WTC11 (cell line): Measurements from ENCODE around the gene KLF11. TPM values are rescaled to one million over a fixed set of nuclear protein-coding genes. Genes with fewer than 3 reads are reported as not detected.

ENCODE experiments used
- ATAC-seq: fragments of 200-7000 bp; cut with Tn5 transposase; 2 replicates; pipeline ENCODE4 v1.10.0; 2021; ENCODE audit warnings: mild to moderate bottlenecking, moderate library complexity
- CTCF ChIA-PET: fragments of 300-600 bp; sonication (Branson Sonifier 250); formaldehyde crosslinking; loops from one replicate; lab custom pipeline; 2021; ENCODE audit warnings: antibody characterized with exemption; lab: Charles Lee
- POLR2A ChIA-PET: fragments of 350-600 bp; sonication (Branson Sonifier 250); formaldehyde crosslinking; loops from one replicate; lab custom pipeline; 2021; ENCODE audit warnings: antibody characterized with exemption; lab: Charles Lee
- DNase-seq: peaks from one replicate; pipeline ENCODE4 v3.0.0; 2021; ENCODE audit warnings: low spot score
- H3K27ac Mint-ChIP-seq: 2 replicates; pipeline ENCODE4 v1.8.0; 2021; ENCODE audit warnings: mixed read lengths
- H3K27me3 Mint-ChIP-seq: 2 replicates; pipeline ENCODE4 v1.8.0; 2021; ENCODE audit warnings: low read depth, mild to moderate bottlenecking, moderate library complexity, mixed read lengths
- H3K36me3 Mint-ChIP-seq: 2 replicates; pipeline ENCODE4 v1.8.0; 2021; ENCODE audit warnings: mixed read lengths
- H3K4me1 Mint-ChIP-seq: 2 replicates; pipeline ENCODE4 v1.8.0; 2022; ENCODE audit warnings: mixed read lengths
- H3K4me3 Mint-ChIP-seq: 2 replicates; pipeline ENCODE4 v1.8.0; 2021; ENCODE audit warnings: mild to moderate bottlenecking, moderate library complexity, mixed read lengths
- H3K9me3 Mint-ChIP-seq: 2 replicates; pipeline ENCODE4 v1.8.0; 2021; ENCODE audit warnings: mixed read lengths
- CDX4 ChIP-seq: fragments of 250-450 bp; sonication (Bioruptor Pico); IDR thresholded peaks from 2 replicates; pipeline ENCODE4 v1.9.0; 2021; ENCODE audit warnings: moderate library complexity, mild to moderate bottlenecking, inconsistent platforms, borderline replicate concordance
- ESRRA ChIP-seq: sonication (generic); formaldehyde crosslinking; IDR thresholded peaks from 2 replicates; pipeline ENCODE4 v1.8.1; 2022; ENCODE audit warnings: mild to moderate bottlenecking, missing genetic modification reagents, borderline replicate concordance
- FOXJ3 ChIP-seq: sonication (generic); formaldehyde crosslinking; IDR thresholded peaks from 2 replicates; pipeline ENCODE4 v1.9.0; 2021; ENCODE audit warnings: missing genetic modification reagents, mild to moderate bottlenecking, borderline replicate concordance
- GABPB1 ChIP-seq: sonication (generic); formaldehyde crosslinking; IDR thresholded peaks from 2 replicates; pipeline ENCODE4 v1.8.1; 2023; ENCODE audit warnings: mild to moderate bottlenecking, missing genetic modification reagents
- GRHL2 ChIP-seq: fragments of 250-450 bp; sonication (Bioruptor Pico); IDR thresholded peaks from 2 replicates; pipeline ENCODE4 v1.8.0; 2022; ENCODE audit warnings: mild to moderate bottlenecking, moderate library complexity; ENCODE audit not compliant: insufficient replicate concordance, severe bottlenecking
- IRF1 ChIP-seq: sonication (generic); formaldehyde crosslinking; IDR thresholded peaks from 2 replicates; pipeline ENCODE4 v1.8.0; 2023; ENCODE audit warnings: missing genetic modification reagents
- NFE2L1 ChIP-seq: sonication (generic); formaldehyde crosslinking; IDR thresholded peaks from 2 replicates; pipeline ENCODE4 v1.8.1; 2023; ENCODE audit warnings: missing genetic modification reagents
- NR1H2 ChIP-seq: sonication (generic); formaldehyde crosslinking; IDR thresholded peaks from 2 replicates; pipeline ENCODE4 v1.9.0; 2021; ENCODE audit warnings: mild to moderate bottlenecking, moderate library complexity, missing genetic modification reagents
- NR3C1 ChIP-seq: sonication (generic); formaldehyde crosslinking; conservative IDR thresholded peaks from 2 replicates; pipeline ENCODE4 v1.8.1; 2023; ENCODE audit warnings: low read depth, mild to moderate bottlenecking, missing genetic modification reagents
- RORB ChIP-seq: fragments of 250-450 bp; sonication (Bioruptor Pico); IDR thresholded peaks from 2 replicates; pipeline ENCODE4 v1.9.0; 2021; ENCODE audit warnings: mild to moderate bottlenecking
- TEAD4 ChIP-seq: sonication (generic); formaldehyde crosslinking; IDR thresholded peaks from 2 replicates; pipeline ENCODE4 v1.8.0; 2022; ENCODE audit warnings: mild to moderate bottlenecking, missing genetic modification reagents
- TP53 ChIP-seq: sonication (generic); formaldehyde crosslinking; IDR thresholded peaks from 2 replicates; pipeline ENCODE4 v1.8.1; 2023; ENCODE audit warnings: mild to moderate bottlenecking, missing genetic modification reagents
- ZBTB21 ChIP-seq: sonication (generic); formaldehyde crosslinking; IDR thresholded peaks from 2 replicates; pipeline ENCODE4 v1.8.1; 2023; ENCODE audit warnings: mild to moderate bottlenecking, missing genetic modification reagents, borderline replicate concordance
- ZMAT4 ChIP-seq: fragments of 250-450 bp; sonication (Bioruptor Pico); IDR thresholded peaks from 2 replicates; pipeline ENCODE4 v1.9.0; 2021; ENCODE audit warnings: mild to moderate bottlenecking
- ZNF121 ChIP-seq: sonication (generic); formaldehyde crosslinking; IDR thresholded peaks from 2 replicates; pipeline ENCODE4 v1.8.0; 2023; ENCODE audit warnings: missing genetic modification reagents
- ZNF219 ChIP-seq: sonication (generic); formaldehyde crosslinking; IDR thresholded peaks from 2 replicates; pipeline ENCODE4 v1.8.0; 2023; ENCODE audit warnings: missing genetic modification reagents, mild to moderate bottlenecking, borderline replicate concordance
- ZNF263 ChIP-seq: sonication (generic); formaldehyde crosslinking; IDR thresholded peaks from 2 replicates; pipeline ENCODE4 v1.8.1; 2022; ENCODE audit warnings: low read depth, mild to moderate bottlenecking, moderate library complexity, missing genetic modification reagents
- ZNF396 ChIP-seq: fragments of 250-450 bp; sonication (Bioruptor Pico); IDR thresholded peaks from 2 replicates; pipeline ENCODE4 v1.8.0; 2021; ENCODE audit warnings: mild to moderate bottlenecking, moderate library complexity, borderline replicate concordance
- ZNF416 ChIP-seq: fragments of 250-450 bp; sonication (Bioruptor Pico); IDR thresholded peaks from 2 replicates; pipeline ENCODE4 v1.9.0; 2021; ENCODE audit warnings: mild to moderate bottlenecking, inconsistent platforms
- ZNF423 ChIP-seq: fragments of 250-450 bp; sonication (Bioruptor Pico); IDR thresholded peaks from 2 replicates; pipeline ENCODE4 v2.1.2; 2022; ENCODE audit warnings: mild to moderate bottlenecking, moderate library complexity
- total RNA-seq: library from RNA; stranded (reverse); gene quantifications from 3 replicates; pipeline ENCODE4 v1.2.3, GENCODE V29; 2021
- TF ChIP-seq, protein P1 (sequence below): sonication (generic); formaldehyde crosslinking; IDR thresholded peaks from 2 replicates; pipeline ENCODE4 v1.8.1; 2023; ENCODE audit warnings: mild to moderate bottlenecking, missing genetic modification reagents
- TF ChIP-seq, protein P2 (sequence below): fragments of 250-450 bp; sonication (Bioruptor Pico); IDR thresholded peaks from 2 replicates; pipeline ENCODE4 v1.9.0; 2021; ENCODE audit warnings: mild to moderate bottlenecking
- TF ChIP-seq, protein P3 (sequence below): sonication (generic); formaldehyde crosslinking; IDR thresholded peaks from 2 replicates; pipeline ENCODE4 v1.8.0; 2022; ENCODE audit warnings: mild to moderate bottlenecking, missing genetic modification reagents

Gene KLF11
- total RNA-seq, 1 experiment from 2014 or later = 8.8 TPM

- DNase-seq = no peak
- H3K27ac Mint-ChIP-seq = no peak overlapping the region; the same call in 1 of the 2 replicates
- TF ChIP-seq TP53 (CRISPR knock-in tag) (no peak), ZBTB21 (CRISPR knock-in tag) (no peak), ESRRA (CRISPR knock-in tag) (no peak), ZNF423 (no peak)
- TF ChIP-seq, protein P1, sequence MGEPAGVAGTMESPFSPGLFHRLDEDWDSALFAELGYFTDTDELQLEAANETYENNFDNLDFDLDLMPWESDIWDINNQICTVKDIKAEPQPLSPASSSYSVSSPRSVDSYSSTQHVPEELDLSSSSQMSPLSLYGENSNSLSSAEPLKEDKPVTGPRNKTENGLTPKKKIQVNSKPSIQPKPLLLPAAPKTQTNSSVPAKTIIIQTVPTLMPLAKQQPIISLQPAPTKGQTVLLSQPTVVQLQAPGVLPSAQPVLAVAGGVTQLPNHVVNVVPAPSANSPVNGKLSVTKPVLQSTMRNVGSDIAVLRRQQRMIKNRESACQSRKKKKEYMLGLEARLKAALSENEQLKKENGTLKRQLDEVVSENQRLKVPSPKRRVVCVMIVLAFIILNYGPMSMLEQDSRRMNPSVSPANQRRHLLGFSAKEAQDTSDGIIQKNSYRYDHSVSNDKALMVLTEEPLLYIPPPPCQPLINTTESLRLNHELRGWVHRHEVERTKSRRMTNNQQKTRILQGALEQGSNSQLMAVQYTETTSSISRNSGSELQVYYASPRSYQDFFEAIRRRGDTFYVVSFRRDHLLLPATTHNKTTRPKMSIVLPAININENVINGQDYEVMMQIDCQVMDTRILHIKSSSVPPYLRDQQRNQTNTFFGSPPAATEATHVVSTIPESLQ (CRISPR knock-in tag) = no peak
- CTCF ChIA-PET = interaction anchor here (2.0 to 3.8 kb wide), 2 partner anchors 12 to 76 kb away, joined by 6 to 22 read pairs; no protein-coding TSS in a partner anchor
- POLR2A ChIA-PET = no interaction called here
- no peaks in the 10 kb centered on the region for H3K9me3 Mint-ChIP-seq
- H3K36me3 Mint-ChIP-seq = no peaks in the 10 kb centered on the region
- ATAC-seq = no peak
- no peaks in the 10 kb centered on the region for H3K27me3 Mint-ChIP-seq
- peaks cover 7% of the 10 kb centered on the region for H3K4me1 Mint-ChIP-seq
- no peak overlapping the region for H3K4me3 Mint-ChIP-seq
Measured at GRCh38 chr2:9996321-9996720, 47.0 kb upstream of the KLF11 start.

DNA sequence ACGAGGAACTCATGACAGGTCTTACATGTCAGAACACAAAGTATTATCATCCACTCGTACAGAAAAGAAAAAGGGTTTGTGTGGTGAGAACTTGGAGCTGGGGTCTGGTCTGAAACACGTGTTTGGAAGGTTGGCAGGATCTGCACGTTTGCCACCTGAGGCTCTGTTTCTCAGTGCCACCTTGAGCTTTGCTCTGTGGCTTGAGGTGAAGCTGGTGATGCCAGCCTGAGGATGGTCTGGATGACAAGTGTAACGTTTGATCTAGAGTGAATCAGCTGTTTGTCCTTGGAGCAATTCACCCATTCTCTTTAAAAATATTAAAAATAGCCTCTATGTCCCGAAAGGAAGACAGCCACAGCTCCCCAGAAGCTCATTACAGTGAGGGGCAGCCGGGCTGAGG, 45.4 kb upstream of the KLF11 start:
- TF ChIP-seq TEAD4 (CRISPR knock-in tag) = no peak
- TF ChIP-seq NR3C1 (CRISPR knock-in tag) = no peak
- TF ChIP-seq, protein P2, sequence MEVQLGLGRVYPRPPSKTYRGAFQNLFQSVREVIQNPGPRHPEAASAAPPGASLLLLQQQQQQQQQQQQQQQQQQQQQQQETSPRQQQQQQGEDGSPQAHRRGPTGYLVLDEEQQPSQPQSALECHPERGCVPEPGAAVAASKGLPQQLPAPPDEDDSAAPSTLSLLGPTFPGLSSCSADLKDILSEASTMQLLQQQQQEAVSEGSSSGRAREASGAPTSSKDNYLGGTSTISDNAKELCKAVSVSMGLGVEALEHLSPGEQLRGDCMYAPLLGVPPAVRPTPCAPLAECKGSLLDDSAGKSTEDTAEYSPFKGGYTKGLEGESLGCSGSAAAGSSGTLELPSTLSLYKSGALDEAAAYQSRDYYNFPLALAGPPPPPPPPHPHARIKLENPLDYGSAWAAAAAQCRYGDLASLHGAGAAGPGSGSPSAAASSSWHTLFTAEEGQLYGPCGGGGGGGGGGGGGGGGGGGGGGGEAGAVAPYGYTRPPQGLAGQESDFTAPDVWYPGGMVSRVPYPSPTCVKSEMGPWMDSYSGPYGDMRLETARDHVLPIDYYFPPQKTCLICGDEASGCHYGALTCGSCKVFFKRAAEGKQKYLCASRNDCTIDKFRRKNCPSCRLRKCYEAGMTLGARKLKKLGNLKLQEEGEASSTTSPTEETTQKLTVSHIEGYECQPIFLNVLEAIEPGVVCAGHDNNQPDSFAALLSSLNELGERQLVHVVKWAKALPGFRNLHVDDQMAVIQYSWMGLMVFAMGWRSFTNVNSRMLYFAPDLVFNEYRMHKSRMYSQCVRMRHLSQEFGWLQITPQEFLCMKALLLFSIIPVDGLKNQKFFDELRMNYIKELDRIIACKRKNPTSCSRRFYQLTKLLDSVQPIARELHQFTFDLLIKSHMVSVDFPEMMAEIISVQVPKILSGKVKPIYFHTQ (CRISPR knock-in tag) = no peak
- TF ChIP-seq, protein P3, sequence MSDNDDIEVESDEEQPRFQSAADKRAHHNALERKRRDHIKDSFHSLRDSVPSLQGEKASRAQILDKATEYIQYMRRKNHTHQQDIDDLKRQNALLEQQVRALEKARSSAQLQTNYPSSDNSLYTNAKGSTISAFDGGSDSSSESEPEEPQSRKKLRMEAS (CRISPR knock-in tag) = no peak
- no peak for TF ChIP-seq NFE2L1
- no peak for TF ChIP-seq GRHL2 (CRISPR knock-in tag)
- no peak for TF ChIP-seq ZNF416 (CRISPR knock-in tag)
- TF ChIP-seq RORB = no peak
- no peak for TF ChIP-seq GABPB1 (CRISPR knock-in tag)
- no peak for TF ChIP-seq FOXJ3 (CRISPR knock-in tag)
- no peaks in the 10 kb centered on the region for H3K27me3 Mint-ChIP-seq
- ChIA-PET POLR2A (interaction anchor here (0.7 kb wide), 1 partner anchor 190 kb away, joined by 4 read pairs; no protein-coding TSS in a partner anchor), CTCF (interaction anchor here (3.8 kb wide), 1 partner anchor 14 kb away, joined by 22 read pairs; no protein-coding TSS in a partner anchor)
- no peak for ATAC-seq
- no peak overlapping the region for H3K27ac Mint-ChIP-seq
- H3K4me1 Mint-ChIP-seq = peaks cover 11% of the 10 kb centered on the region
- H3K9me3 Mint-ChIP-seq = no peaks in the 10 kb centered on the region
- no peaks in the 10 kb centered on the region for H3K36me3 Mint-ChIP-seq
- no peak overlapping the region for H3K4me3 Mint-ChIP-seq
- DNase-seq = no peak

- DNase-seq (no peak), ATAC-seq (no peak)
- peaks cover 11% of the 10 kb centered on the region for H3K4me1 Mint-ChIP-seq
- ChIA-PET CTCF (no interaction called here), POLR2A (no interaction called here)
- no peaks in the 10 kb centered on the region for H3K27me3 Mint-ChIP-seq
- no peaks in the 10 kb centered on the region for H3K36me3 Mint-ChIP-seq
- no peak overlapping the region for H3K4me3 Mint-ChIP-seq
- no peaks in the 10 kb centered on the region for H3K9me3 Mint-ChIP-seq
- no peak overlapping the region for H3K27ac Mint-ChIP-seq
- no peak for TF ChIP-seq ZMAT4 (CRISPR knock-in tag)
- TF ChIP-seq ZNF219 (CRISPR knock-in tag) = no peak
- no peak for TF ChIP-seq RORB
- TF ChIP-seq IRF1 (CRISPR knock-in tag) = no peak
- no peak for TF ChIP-seq ZNF263
- TF ChIP-seq ZBTB21 (CRISPR knock-in tag) = no peak
- no peak for TF ChIP-seq ZNF121 (CRISPR knock-in tag)
- no peak for TF ChIP-seq CDX4 (CRISPR knock-in tag)
- TF ChIP-seq, protein P1 (CRISPR knock-in tag) = no peak
- no peak for TF ChIP-seq NR1H2 (CRISPR knock-in tag)
- no peak for TF ChIP-seq ZNF396 (CRISPR knock-in tag)
Measured at GRCh38 chr2:9998916-9999654, 44.3 kb upstream of the KLF11 start.
